Thoracic aorta (tissue), 2 donors: ENCODE data around the gene RAD51. TPM values are rescaled to one million over a fixed set of nuclear protein-coding genes. Genes with fewer than 3 reads are reported as not detected.
"Not testable (repeated sequence)": the region's sequence is repeated elsewhere in the genome, so short reads cannot be mapped to it uniquely, and the experiment has no call there.

Source experiments
- ATAC-seq: fragments of 150-250 bp; one replicate; pipeline ENCODE4 v1.8.0; 2017; ENCODE audit warnings: low read depth; ENCODE audit not compliant: insufficient number of reproducible peaks, low FRiP score
- DNase-seq: peaks from one replicate; pipeline ENCODE4 v3.0.0-alpha.2; 2020; ENCODE audit warnings: low spot score
- H3K27ac ChIP-seq, 2 donors: fragments of 200-600 bp; sonication (generic); 1 replicate in 1 of 2; 2 replicates in 1 of 2; pipeline ENCODE4 v1.5.1; 2016; ENCODE audit warnings: mild to moderate bottlenecking in 2 of 2, moderate library complexity in 2 of 2
- H3K27me3 ChIP-seq: fragments of 200-600 bp; sonication (generic); replicated peaks from 2 replicates; pipeline ENCODE4 v1.6.0; 2016; ENCODE audit warnings: mild to moderate bottlenecking; ENCODE audit not compliant: insufficient read depth
- H3K36me3 ChIP-seq: fragments of 200-600 bp; sonication (generic); one replicate; pipeline ENCODE4 v1.5.1; 2016
- H3K4me1 ChIP-seq, 2 donors: fragments of 200-600 bp; sonication (generic); 1 replicate in 1 of 2; 2 replicates in 1 of 2; pipeline versions ENCODE4 v1.5.1 to v1.6.0; 2016; ENCODE audit warnings: low read depth in 2 of 2, mild to moderate bottlenecking in 1 of 2; ENCODE audit not compliant: control insufficient read depth in 1 of 2
- H3K4me3 ChIP-seq: fragments of 200-600 bp; sonication (generic); 2 replicates; pipeline ENCODE4 v1.5.1; 2016; ENCODE audit warnings: mild to moderate bottlenecking
- H3K9me3 ChIP-seq: fragments of 200-600 bp; sonication (generic); 2 replicates; pipeline ENCODE4 v1.5.1; 2016
- CTCF ChIP-seq: fragments of 200-600 bp; sonication (generic); IDR thresholded peaks from one replicate; pipeline ENCODE4 v1.5.1; 2019; ENCODE audit warnings: antibody characterized with exemption
- total RNA-seq, 2 donors: library from RNA; depleted of rRNA; stranded (reverse); fragments of >200 nt; gene quantifications; one replicate each; pipeline versions ENCODE4 v1.1.0 to v1.2.3, GENCODE V29; 2016

RAD51 gene
- total RNA-seq, 2 donors from 2014 or later = 0.27 TPM; not detected in 1

DNA sequence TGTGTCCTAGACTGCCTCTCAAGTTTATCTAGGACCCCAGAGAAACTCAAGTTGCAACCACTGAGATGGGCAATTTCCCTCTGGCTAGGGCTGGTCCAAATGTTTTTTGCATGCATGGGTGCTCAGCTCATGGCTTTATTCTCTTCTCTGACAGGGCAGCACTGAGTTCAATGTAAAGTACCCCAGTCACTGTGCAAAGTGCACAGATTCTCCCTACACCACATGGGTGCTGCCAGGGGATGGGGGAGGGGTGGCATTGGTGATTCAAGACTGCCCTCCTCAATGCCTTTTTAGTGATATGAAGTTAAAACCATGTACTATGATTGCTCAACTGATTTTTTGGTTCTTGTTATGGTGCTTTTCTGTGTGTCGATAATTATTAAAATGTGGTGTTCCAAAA lies 14.8 kb upstream of the RAD51 start:
- Histone ChIP-seq H3K4me3 (no peak overlapping the region), H3K27me3 (no peaks in the 10 kb centered on the region), H3K4me1 (no peaks in the 10 kb centered on the region), H3K9me3 (no peaks in the 10 kb centered on the region), H3K27ac (no peak overlapping the region), H3K36me3 (no peaks in the 10 kb centered on the region)
- DNase-seq = no peak
- ATAC-seq = no peak
- no peak for TF ChIP-seq CTCF

- H3K27ac ChIP-seq, DNase-seq, H3K27me3 ChIP-seq, H3K4me1 ChIP-seq, ATAC-seq, H3K4me3 ChIP-seq, H3K36me3 ChIP-seq, H3K9me3 ChIP-seq: not testable (repeated sequence)
These were observed 14.0 kb upstream of the RAD51 start for GRCh38 chr15:40680959-40681358.

DNA sequence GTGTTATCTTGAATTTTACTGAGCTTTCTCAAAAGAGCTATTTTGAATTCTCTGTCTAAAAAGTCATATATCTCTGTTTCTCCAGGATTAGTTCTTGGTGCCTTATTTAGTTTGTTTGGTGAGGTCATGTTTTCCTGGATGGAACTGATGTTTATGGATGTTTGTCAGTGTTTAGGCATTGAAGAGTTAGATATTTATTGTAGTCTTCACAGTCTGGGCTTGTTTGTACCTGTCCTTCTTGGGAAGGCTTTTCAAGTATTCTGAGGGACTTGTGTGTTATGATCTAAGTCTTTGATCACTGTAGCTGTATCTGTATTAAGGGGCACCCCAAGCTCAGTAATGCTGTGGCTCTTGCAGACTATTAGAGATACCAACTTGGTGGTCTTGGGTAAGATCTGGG lies 10.6 kb upstream of the RAD51 start:
- DNase-seq (no peak), ATAC-seq (no peak)
- Histone ChIP-seq H3K36me3 (no peaks in the 10 kb centered on the region), H3K4me3 (no peak overlapping the region), H3K9me3 (no peaks in the 10 kb centered on the region), H3K4me1 (no peaks in the 10 kb centered on the region), H3K27ac (no peak overlapping the region), H3K27me3 (no peaks in the 10 kb centered on the region)
- no peak for TF ChIP-seq CTCF

GRCh38 chr15:40685376-40685775 lies 9.6 kb upstream of the RAD51 start:
- H3K4me1 ChIP-seq = no peaks in the 10 kb centered on the region
- no peaks in the 10 kb centered on the region for H3K36me3 ChIP-seq
- no peak overlapping the region for H3K27ac ChIP-seq
- H3K4me3 ChIP-seq = no peak overlapping the region
- no peaks in the 10 kb centered on the region for H3K27me3 ChIP-seq
- no peak for DNase-seq
- no peak for TF ChIP-seq CTCF
- H3K9me3 ChIP-seq = no peaks in the 10 kb centered on the region
- no peak for ATAC-seq

GRCh38 chr15:40688932-40689799 lies 5.8 kb upstream of the RAD51 start:
- TF ChIP-seq CTCF = no peak
- H3K36me3 ChIP-seq = no peaks in the 10 kb centered on the region

More at GRCh38 chr15:40688932-40689799, 5.8 kb upstream of the RAD51 start:
- ATAC-seq = no peak
- Histone ChIP-seq H3K27ac (no peak overlapping the region), H3K4me1 (peaks cover 9 to 11% of the 10 kb centered on the region in 2 donors), H3K9me3 (no peaks in the 10 kb centered on the region), H3K4me3 (no peak overlapping the region), H3K27me3 (no peaks in the 10 kb centered on the region)
- DNase-seq = no peak
